Activated CD8-positive, alpha-beta memory T cell treated with anti-CD3 and anti-CD28 coated beads, Interleukin-2, amount 50 U/mL, for 48 hours (primary cell): Measurements from ENCODE around the gene ZBBX.
"Not testable (repeated sequence)": the region's sequence is repeated elsewhere in the genome, so short reads cannot be mapped to it uniquely, and the experiment has no call there.

Source experiments
- DNase-seq: peaks from one replicate; pipeline ENCODE4 v3.0.0-alpha.2; 2020

Gene ZBBX, protein sequence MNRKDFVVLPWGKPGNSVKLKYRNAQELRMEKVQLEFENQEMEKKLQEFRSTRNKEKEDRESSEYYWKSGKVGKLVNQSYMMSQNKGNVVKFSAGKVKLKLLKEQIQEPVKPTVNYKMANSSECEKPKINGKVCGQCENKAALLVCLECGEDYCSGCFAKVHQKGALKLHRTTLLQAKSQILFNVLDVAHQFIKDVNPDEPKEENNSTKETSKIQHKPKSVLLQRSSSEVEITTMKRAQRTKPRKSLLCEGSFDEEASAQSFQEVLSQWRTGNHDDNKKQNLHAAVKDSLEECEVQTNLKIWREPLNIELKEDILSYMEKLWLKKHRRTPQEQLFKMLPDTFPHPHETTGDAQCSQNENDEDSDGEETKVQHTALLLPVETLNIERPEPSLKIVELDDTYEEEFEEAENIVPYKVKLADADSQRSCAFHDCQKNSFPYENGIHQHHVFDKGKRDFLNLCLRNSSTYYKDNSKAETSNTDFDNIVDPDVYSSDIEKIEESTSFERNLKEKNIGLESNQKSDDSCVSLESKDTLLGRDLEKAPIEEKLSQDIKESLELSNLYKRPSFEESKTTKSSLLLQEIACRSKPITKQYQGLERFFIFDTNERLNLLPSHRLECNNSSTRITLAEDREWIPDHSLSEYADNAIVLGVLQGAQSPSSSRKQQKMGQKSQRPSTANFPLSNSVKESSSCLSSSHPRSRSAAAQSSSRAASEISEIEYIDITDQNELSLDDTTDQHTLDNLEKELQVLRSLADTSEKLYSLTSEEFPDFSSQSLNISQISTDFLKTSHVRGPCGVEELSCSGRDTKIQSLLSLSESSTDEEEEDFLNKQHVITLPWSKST

DNA sequence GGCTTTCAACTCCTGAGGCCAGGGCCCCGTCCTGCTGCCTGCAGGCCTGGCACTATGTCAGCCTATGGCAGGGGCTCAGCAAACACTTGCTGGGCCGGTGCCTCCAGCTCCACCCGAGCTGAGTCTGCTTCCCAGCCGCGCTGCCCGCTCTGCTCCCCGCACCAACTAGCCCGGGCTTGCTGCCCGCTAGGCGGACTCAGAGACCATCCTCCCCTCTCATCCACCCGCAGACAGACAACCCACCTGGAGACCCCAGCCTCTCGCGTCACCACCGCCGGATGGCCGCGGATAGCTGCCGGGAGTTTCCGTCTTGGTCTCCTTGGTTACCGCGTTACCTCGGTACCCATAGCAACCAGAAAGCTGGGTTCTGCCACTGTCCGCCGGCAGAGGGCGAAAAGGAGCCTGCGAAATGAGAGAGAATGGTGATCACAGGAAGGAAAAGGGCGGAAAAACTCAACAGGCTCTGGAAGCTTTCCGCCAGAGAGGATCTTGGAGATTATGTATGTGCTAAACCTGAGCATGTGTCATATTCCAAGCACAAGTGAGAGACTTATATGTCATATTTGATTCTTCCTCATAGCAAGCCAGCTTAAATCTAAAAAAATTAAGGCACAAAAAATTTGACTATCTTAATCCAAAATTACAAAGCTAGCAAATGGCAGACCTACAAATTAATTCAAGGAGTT, at the start of gene ZBBX:
Gene ZBBX, minus strand, starts transcription at position 294 of the 686 bp plus-strand sequence. CDS start 7,396 bp downstream, outside the sequence.
- DNase-seq = peak; percentile 89

DNA sequence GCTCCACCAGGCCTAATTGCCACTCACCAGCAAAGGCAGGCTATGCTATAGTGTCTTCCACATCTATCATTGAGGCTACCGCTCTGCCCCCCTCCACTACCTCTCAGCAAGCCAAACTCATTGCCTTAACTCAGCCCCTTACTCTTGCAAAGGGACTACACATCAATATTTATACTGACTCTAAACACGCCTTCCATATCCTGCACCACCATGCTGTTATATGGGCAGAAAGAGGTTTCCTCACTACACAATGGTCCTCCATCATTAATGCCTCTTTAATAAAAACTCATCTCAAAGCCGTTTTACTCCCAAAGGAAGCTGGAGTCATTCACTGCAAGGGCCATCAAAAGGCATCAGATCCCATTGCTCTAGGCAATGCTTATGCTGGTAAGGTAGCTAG, 46.9 kb upstream of the ZBBX start:
- not testable (repeated sequence) for DNase-seq

DNA sequence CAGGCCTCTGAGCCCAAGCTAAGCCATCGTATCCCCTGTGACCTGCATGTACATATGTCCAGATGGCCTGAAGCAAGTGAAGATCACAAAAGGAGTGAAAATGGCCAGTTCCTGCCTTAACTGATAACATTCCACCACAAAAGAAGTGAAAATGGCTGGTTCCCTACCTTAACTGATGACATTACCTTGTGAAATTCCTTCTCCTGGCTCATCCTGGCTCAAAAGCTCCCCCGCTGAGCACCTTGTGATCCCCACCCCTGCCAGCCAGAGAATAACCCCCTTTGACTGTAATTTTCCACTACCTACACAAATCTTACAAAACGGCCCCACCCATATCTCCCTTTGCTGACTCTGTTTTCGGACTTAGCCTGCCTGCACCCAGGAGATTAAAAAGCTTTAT, 42.3 kb upstream of the ZBBX start:
- DNase-seq = not testable (repeated sequence)

- DNase-seq = no peak
Measured at GRCh38 chr3:167409611-167410010, 29.5 kb upstream of the ZBBX start.

GRCh38 chr3:167406876-167407492, 26.9 kb upstream of the ZBBX start:
- DNase-seq = no peak

DNA sequence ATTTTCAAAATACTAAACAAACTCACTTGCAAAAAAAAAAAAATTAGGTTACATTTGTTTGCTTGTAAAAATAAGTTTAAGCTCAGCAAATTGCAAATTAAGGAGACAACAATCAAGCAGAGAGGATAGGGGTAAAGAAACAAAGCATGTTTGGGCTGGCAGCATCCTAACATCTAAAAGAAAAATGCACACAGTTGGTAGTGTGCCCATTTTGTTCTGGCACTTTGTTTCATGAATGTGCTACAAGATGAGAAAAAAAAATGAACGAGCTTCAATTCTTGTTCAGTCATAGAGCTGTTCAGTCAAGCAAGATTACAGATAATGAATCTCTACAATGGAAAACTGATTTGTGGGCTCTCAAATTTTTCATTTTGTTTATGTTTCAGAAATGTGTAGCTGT, 17.7 kb upstream of the ZBBX start:
- no peak for DNase-seq

- DNase-seq = no peak
Measured at GRCh38 chr3:167396075-167396474, 16.0 kb upstream of the ZBBX start.

- DNase-seq = no peak
Measured at GRCh38 chr3:167394003-167394402, 13.9 kb upstream of the ZBBX start.

DNA sequence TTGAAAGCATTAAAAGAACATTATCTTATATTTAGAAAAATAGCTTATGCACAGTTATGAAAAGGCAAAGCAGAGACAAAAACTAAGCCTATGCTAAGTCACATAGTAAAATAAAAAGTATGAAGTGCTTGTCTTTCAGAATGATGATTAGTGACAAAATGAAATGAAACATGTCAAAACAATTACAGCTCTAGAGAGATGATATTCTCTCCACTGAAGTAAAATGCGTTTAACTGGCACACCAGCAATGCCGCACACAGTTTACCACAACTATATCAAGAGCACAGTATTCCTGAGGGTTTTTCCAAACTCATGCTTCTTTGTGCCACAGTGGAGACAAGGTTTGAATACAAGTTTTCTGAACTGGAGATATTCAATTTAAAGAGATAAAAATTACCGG, 2.1 kb upstream of the ZBBX start:
- no peak for DNase-seq

- no peak for DNase-seq
Measured at GRCh38 chr3:167375478-167375877, 4.6 kb downstream of the ZBBX start.

- DNase-seq = no peak
Measured at GRCh38 chr3:167372138-167372537, 8.0 kb downstream of the ZBBX start.

- no peak for DNase-seq
Measured at GRCh38 chr3:167361948-167362347, 18.1 kb downstream of the ZBBX start.

DNA sequence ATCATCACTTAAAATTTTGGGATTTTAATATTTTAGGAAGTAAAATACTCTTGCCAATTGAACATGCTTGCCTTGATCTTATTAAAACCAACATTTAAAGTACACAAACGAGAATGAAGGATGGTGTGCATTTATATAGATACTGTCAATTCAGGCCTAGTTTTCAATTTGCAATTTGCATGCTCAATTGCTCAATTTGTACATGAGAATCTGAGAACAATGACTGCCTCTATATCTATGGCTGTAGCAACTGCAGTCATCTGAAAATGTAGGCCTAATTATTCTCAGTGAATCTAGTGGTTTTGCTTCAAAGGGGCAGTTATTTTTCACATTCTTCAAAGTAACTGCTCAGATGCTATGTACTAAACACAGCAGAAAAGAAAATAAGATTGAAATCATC, 18.8 kb downstream of the ZBBX start:
- DNase-seq = no peak

- no peak for DNase-seq
Measured at GRCh38 chr3:167355446-167355845, 24.7 kb downstream of the ZBBX start.

GRCh38 chr3:167354751-167355150, 25.3 kb downstream of the ZBBX start:
- DNase-seq = no peak

GRCh38 chr3:167350245-167350862, 29.7 kb downstream of the ZBBX start:
- no peak for DNase-seq

GRCh38 chr3:167346171-167346570, 33.9 kb downstream of the ZBBX start:
- no peak for DNase-seq

DNA sequence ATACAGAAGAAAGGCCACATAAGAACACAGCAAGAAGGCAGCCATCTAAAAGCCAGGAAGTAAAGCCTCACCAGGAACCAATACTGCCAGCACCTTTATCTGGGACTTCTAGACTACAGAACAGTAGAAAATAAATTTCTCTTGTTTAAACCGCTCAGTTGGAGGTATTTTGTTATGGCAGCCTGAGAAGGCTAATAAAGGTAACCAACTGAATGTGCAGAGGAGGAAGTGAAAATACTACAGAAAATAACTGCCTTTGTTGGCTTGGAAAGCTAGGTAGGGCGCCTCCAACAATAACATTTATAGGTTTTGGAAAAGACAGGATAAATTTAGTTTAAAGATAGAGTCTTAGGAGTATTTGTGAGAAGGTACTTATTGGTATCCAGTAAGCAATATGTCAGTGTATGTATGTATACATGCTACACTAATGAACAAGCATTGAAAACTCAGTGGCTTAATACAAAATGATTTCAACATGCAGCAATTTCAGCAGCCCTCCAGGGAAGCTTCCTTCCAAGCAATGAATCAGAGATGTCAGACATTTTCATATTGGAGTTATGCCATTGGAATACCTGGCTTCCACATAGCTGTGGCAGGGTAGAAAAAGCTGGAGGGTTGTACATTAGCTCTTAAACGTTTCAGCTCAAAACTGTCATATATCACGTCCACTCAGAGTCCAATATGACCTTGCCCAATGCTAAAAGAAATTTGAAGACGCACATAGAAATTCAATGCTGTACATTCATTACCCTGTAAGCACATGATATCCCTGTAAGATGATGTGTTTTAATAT, 48.9 kb downstream of the ZBBX start:
- DNase-seq = no peak

GRCh38 chr3:167323572-167323971, 56.5 kb downstream of the ZBBX start:
- no peak for DNase-seq

GRCh38 chr3:167318996-167319615, 61.0 kb downstream of the ZBBX start:
- no peak for DNase-seq

DNA sequence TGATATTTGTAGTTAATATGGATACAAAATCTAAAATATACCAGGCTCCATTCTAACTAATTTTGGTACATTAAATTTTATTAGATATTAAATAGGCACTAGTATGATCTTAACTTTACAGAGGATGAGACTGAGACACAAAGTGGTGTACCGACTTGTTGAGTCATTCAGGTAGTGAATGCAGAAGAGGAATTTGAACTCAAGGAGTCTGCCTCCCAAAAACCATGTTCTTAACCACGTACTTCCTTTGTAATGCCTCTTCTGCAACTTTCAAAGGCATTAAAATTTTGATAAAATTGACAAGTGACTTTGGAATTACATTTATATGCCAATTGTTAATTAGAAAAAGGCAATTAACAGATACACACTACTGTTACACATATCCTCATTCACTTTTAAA, 61.8 kb downstream of the ZBBX start:
- no peak for DNase-seq
